Epithelial cell of prostate (primary cell): ENCODE results near the gene HSD17B4.
A peak's percentile ranks its signal among the peaks of the same experiment; 100 is the strongest.
"Not testable (repeated sequence)": the region's sequence is repeated elsewhere in the genome, so short reads cannot be mapped to it uniquely, and the experiment has no call there.

Experiments used
- DNase-seq: peaks from one replicate; pipeline ENCODE4 v3.0.0-alpha.2; 2011; ENCODE audit warnings: low read depth, low spot score
- H3K27ac ChIP-seq: fragments of 450-650 bp; 2 replicates; pipeline ENCODE4 v1.5.1; 2017; ENCODE audit warnings: mild to moderate bottlenecking

The HSD17B4 gene

DNA sequence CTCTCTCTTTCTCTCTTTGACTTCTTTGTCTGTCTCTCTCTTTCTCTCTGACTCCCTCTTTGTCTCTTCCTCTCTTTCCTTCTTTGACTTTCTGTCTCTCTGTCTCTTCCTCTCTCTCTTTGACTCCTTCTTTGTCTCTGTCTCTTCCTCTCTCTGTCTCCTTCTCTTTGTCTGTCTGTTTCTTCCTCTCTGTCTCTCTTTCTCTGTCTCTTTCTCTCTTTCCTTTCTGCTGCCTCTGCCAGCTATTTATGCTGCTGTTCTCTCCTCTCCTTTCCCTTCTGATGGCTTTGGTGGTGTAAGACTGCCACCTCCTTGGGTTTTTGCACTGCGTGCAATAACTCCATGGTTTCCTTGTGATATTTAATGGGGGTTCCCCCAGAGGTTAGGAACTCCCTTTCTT, 24.1 kb upstream of the HSD17B4 start:
- not testable (repeated sequence) for H3K27ac ChIP-seq, DNase-seq

DNA sequence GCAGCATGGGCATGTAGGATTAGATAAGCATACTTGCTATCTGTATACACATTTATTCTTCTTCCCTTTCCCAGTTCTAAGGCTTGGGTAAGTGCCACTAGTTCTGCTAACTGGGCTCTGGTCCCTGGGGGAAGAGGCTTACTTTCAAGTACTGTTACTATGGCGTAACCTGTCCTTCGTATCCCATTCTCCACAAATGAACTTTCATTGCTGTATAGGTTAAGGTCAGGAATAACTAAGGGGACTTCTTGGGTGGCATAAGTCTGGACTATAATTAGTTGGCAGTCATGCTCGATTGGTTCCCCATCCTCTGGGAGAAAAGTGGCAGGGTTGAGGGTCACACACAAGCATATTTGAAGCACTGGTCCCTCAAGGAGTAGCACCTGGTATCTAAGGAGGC, 23.7 kb upstream of the HSD17B4 start:
- DNase-seq, H3K27ac ChIP-seq: not testable (repeated sequence)

DNA sequence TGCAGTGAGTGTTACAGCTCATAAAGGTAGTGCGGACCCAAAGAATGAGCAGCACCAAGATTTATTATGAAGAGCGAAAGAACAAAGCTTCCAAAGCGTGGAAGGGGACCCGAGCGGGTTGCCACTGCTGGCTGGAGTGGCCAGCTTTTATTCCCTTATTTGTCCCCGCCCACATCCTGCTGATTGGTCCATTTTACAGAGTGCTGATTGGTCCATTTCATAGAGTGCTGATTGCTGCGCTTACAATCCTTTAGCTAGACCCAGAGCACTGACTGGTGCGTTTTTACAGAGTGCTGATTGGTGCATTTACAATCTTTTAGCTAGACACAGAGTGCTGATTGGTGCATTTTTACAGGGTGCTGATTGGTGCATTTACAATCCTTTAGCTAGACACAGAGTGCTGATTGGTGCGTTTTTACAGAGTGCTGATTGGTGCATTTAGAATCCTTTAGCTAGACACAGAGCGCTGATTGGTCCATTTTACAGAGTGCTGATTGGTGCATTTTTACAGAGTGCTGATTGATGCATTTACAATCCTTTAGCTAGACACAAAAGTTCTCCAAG, 19.5 kb upstream of the HSD17B4 start:
- DNase-seq, H3K27ac ChIP-seq: not testable (repeated sequence)

DNA sequence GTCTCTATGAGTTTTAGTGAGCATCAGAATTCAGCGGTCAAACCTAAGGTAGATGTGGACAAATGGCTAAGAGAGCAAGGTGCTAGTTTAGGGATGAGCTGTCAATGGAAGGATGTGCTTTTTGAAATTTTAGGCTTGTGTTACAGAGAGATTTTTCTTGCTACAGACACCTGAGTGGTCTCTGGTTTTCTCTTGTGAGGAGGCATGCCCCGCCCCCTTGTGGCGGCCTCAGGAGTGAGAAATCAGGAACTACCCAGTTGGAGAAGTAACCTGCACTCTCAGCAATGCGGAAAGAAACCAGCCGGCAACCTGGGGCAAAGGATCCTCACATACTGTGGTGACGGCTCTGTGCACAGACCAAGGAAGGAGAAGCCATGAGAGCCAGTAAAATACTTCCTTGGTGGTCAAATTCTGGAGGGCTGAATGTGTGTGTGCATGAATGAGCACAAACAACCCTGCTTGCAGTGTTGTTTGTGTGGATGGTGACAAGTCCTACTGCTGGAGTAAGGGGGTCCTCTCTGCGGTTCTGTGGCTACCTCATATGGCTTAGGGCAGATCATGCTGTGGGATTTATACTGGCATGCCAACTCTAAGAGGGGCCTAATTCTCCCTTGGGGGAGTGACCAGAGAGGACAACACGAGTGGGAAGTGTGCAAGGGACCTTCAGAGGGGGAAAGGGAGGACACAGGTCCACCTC, 16.7 kb upstream of the HSD17B4 start:
- no peak for DNase-seq
- no peak overlapping the region for H3K27ac ChIP-seq

DNA sequence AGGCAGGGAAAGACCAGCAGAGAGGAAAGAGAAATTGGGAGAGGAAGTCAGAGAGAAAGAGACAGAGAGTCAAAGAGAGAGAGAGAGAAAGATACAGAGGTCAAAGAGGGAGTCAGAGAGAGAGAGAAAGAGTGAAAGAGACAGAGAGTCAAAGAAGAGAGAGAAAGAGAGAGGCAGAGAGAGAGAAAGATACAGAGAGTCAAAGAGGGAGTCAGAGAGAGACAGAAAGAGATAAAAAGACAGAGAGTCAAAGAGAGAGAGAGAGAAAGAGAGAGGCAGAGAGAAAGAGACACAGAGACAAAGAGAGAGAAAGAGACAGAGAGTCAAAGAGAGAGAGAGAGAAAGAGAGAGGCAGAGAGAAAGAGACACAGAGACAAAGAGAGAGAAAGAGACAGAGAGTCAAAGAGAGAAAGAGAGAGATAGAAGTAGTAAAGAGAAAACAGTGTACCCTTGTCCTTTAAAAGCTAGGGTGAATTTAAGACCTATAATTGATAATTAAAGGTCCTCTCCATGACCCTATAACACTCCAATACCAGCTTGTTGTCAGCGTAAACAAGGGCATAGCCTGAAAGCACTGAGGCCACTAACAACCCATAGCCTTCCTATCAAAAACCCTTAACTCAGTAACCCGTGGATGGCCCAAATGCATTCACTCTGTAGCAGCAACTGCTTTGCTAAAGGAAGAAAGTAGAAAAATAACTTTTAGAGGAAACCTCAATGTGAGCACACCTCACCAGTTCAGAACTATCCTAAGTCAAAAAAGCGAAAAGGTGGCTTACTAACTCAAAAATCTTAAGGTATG, 14.3 kb upstream of the HSD17B4 start:
- not testable (repeated sequence) for H3K27ac ChIP-seq, DNase-seq

DNA sequence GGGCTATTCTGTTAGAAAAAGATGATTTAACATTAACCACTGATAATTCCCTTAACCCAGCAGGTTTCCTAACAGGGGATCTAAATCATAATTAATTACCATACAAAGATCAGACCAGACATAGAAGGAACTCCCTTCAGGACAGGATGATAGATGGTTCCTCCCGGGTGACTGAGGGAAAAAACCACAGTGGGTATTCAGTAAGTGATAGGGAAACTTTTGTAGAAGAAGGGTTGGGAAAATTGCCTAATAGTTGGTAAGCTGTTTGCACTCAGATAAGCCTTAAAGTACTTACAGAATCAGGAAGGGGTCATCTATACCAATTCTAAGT, 13.7 kb upstream of the HSD17B4 start:
- DNase-seq, H3K27ac ChIP-seq: not testable (repeated sequence)

DNA sequence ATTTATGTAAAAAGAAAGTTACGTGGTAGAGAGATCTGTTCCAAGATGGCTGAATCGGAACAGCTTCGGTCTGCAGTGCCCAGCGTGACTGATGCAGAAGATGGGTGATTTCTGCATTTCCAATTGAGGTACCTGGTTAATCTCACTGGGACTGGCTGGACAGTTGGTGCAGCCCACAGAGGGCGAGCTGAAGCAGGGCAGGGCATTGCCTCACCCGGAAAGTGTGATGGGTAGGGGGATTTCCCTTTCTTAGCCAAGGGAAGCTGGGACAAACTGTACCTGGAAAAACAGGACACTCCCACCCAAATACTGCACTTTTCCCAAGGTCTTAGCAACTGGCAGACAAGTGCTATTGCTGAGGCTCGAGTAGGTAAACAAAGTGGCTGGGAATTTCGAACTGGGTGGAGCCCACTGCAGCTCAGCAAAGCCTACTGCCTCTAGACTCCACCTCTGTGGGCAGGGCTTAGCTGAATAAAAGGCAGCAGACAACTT, 13.1 kb upstream of the HSD17B4 start:
- no peak for DNase-seq
- H3K27ac ChIP-seq: no peak overlapping the region

DNA sequence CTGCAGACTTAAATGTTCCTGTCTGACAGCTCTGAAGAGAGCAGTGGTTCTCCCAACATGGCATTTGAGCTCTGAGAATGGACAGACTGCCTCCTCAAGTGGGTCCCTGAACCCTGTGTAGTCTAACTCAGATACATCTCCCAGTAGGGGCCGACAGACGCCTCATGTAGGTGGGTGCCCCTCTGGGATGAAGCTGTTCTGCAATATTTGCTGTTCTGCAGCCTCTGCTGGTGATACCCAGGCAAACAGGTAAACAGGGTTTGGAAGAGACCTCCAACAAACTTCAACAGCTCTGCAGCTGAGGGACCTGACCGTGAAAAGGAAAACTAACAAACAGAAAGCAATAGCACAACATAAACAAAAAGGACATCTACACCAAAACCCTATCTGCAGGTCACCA, 12.7 kb upstream of the HSD17B4 start:
- H3K27ac ChIP-seq, DNase-seq: not testable (repeated sequence)

DNA sequence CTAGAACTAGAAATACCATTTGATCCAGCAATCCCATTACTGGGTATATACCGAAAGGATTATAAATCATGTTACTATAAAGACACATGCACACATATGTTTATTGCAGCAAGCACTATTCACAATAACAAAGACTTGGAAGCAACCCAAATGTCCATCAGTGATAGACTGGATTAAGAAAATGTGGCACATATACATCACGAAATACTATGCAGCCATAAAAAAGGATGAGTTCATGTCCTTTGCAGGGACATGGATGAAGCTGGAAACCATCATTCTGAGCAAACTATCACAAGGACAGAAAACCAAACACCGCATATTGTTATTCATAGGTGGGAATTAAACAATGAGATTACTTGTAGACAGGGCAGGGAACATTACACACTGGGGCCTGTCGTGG, 7.7 kb upstream of the HSD17B4 start:
- DNase-seq, H3K27ac ChIP-seq: not testable (repeated sequence)

DNA sequence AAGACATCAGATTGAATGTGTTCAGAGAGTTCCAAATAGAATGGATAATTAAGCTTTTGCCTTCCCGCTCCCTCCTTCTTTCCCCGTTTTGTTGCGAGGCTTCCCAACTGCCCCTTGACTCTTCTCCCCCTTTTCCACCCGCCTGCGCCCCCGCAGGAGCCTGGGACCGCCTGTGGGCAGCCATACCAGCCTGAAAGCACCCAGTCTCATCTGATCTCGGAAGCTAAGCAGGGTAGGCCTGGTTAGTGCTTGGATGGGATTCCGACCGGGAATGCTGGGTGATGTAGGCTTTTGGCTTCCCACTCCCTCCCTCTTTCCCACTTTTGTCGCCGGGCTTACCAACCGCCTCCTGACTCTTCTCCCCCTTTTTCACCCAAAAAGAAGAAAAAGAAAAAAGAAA, 6.8 kb upstream of the HSD17B4 start:
- DNase-seq: no peak

DNA sequence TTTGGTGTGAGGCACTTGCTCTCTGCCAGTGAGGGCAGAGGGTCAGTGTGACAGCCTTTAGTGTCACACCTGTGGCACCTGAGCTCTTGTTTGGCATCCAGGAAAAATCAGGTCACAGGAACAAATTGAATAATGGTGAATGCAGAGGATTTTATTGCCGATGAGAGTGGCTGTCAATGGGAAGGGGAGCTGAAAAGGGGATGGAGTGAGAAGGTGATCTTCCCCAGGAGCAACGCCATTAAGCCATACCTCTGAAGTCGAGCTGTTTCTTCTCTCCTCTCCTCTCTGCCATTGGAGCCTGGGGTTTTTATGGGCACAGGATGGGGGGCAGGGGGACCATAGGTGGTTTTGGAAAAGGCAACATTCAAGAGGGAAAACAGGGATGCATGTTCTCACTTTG, 2.4 kb upstream of the HSD17B4 start:
- no peak overlapping the region for H3K27ac ChIP-seq
- DNase-seq: no peak

More for the DNA sequence above, 6.8 kb upstream of the HSD17B4 start:
- no peak overlapping the region for H3K27ac ChIP-seq

DNA sequence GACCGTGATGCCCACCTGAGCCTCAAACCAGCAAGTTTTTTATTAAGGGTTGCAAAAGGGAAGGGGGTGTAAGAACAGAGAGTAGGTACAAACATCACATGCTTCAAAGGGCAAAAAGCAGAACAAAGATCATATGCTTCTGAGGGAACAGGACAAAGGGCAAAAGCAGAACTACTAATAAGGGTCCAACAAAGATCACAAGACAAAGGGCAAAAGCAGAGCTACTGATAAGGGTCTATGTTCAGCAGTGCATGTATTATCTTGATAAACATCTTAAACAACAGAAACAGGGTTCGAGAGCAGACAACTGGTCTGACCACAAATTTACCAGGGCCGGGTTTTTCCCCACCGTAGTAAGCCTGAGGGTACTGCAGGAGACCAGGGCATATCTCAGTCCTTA, 1.7 kb upstream of the HSD17B4 start:
- DNase-seq, H3K27ac ChIP-seq: not testable (repeated sequence)

DNA sequence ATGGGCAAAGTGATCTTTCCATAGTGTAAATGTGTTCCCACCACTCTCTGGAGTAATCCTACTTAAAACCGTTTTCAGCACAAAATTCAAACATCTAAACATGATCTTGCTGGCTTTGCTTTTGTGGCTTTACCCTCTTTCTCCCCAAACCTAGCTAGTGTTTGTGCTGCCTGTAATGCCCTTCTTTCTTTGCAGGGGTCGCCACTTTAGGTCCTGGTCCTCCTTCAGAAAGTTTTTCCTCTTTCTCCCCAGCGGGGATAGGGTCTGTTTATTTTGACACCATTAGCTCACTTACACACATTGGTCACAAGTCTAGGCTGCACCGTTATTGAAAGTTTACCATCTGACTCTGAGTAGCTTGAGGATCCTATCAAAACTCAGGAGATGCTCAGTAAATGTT, 736 bp upstream of the HSD17B4 start:
- no peak overlapping the region for H3K27ac ChIP-seq
- DNase-seq: no peak

DNA sequence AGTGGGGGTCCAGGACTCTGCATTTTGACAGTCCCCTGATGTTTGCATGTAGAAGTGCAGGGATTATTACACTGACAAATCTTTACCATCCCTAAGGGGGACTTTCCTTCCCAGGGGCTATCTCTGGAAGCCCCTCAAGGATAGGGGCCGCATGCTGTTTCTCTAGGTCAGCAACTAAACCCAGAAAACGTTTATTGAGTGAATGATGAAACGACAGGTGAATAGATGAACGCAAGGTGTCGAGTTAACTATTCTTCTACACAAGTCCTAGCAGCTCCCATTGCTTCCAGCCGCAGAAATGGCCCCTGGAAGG, 281 bp upstream of the HSD17B4 start:
- no peak for DNase-seq
- H3K27ac ChIP-seq: peak overlapping the region; percentile 69

DNA sequence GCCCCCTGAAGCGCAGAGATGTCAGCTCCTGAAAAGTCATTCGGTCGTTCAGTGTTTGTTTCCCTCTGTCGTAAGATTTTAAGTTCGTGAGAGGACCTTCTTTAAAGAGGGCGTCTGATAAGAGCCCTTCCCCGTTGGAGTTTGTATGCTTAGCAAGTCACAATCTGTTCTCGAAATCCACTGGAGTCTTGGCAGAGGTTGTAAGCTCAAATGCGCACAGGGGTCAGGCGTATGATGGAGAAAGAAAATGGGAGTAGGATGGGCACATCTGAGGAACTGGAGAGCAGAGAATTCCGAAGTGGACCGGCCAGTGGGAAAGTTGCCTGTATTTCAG, 710 bp downstream of the HSD17B4 start:
- peak overlapping the region; percentile 69 for H3K27ac ChIP-seq
- no peak for DNase-seq

DNA sequence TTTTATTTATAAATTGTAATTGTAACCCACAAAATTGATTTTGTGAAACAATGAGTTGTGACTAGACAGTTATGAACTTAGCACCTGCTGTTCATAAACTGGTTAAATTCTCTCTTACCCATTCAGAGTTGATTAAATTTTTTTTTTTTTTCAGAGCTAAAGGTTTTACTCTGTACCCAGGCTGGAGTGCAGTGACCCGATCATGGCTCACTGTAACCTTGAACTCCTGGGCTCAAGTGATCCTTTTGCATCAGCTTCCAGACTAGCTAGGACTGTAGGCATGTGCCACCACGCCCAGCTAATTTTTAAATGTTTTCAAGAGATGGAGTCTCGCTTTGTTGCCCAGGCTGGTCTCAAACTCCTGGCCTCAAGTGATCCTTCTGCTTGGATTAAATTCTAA, 1.9 kb downstream of the HSD17B4 start:
- DNase-seq: no peak
- no peak overlapping the region for H3K27ac ChIP-seq

DNA sequence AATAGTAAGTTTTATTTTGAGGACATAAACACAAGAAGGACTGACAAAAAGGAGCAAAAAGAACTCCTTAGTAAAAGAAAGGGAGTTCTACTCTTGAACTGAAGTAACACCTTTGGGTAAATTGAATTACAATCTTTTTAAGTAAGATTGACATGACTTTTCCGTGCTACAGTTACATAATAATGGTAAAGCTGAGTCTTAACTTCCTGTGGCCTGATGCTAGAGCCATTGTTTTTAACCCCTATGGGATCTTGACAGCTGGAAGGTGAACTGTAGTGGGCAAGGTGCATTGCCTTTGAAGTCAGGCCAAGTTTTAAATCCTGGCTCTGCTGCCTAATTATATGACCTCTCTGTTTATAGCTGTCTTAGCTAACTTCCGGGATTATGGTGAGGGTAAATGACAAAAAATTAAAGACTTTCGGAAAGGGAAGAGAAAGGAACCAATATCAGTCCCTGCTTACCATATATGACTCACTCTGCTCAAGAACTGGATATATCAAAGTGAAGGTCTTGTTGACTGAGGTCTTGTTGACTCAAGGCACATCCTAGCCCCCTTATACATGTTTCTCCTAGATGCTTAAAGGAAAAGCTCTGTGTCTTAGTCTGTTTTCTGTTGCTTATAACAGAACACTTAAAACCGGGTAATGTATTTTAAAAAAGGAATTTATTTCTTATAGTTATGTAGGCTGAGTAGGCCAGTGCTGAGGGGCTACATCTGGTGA, 6.8 kb downstream of the HSD17B4 start:
- no peak for DNase-seq
- no peak overlapping the region for H3K27ac ChIP-seq

DNA sequence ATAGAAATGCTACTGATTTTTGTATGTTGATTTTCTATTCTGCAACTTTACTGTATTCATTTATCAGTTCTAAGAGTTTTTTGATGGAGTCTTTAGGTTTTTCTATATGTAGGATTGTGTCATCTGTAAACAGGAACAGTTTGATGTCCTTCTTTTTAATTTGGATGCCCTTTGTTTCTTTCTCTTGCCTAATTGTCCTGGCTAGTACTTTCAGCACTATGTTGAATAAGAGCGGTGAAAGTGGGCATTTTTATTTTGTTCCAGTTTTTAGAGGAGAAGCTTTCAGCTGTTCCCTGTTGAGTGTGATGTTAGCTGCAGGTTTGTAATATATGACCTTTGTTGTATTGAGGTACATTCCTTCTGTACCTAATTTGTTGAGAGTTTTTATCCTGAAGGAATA, 13.3 kb downstream of the HSD17B4 start:
- H3K27ac ChIP-seq: no peak overlapping the region
- DNase-seq: no peak

DNA sequence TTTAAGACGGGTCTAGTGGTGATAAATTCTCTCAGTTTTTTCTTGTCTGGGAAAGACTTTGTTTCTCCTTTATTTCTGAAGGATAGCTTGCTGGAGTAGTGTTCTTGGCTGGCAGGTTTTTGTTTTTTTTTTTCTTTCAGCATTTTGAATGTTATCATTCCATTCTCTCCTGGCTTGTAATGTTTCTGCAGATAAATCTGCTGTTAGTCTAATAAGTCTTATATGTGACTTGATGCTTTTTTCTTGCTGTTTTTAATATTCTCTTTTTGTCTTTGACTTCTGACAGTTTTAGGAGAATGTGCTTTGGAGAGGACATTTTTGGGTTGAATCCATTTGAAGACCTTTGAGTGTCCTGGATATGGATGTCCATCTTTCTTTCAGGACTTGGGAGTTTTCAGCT, 16.0 kb downstream of the HSD17B4 start:
- H3K27ac ChIP-seq: no peak overlapping the region
- no peak for DNase-seq

DNA sequence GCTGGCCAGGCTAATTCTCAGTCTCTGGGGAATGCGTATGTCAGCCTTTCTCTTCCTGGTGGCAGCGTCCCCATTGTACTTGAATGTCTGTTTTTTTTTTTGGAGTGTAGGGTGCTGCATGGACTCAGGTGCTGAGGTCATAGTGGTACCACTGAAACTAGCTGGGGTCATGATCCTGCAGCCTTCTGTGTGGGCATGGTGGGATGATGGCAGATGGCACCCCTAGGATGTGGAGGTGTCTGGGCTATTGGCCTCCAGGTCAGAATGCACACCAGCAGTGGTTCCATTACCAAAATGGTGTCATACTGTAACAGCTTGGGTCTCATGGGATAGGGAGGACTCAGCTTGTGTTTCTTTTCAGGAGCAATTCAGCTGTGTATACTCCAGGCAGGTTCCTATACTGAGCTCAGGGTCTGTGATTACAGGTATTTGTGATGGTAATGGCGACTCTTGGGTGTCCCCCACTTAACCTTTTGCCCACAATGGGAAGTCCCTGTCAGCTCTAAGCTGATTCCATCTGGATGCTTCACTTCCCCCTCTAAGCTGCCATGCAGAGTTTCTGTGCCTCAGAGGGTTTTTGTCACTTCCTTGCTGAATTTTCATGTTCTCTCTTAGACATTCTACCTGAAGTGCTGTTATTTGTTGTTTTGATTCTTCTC, 17.9 kb downstream of the HSD17B4 start:
- DNase-seq: no peak
- H3K27ac ChIP-seq: no peak overlapping the region
